Activated naive CD8-positive, alpha-beta T cell treated with anti-CD3 and anti-CD28 coated beads, Interleukin-2, amount 50 U/mL, for 24 hours (primary cell): ENCODE data around the gene PPM1H.
"Not testable (repeated sequence)": the region's sequence is repeated elsewhere in the genome, so short reads cannot be mapped to it uniquely, and the experiment has no call there.

Experiments used
- ATAC-seq: fragments of 150-1000 bp; cut with Tn5 transposase; one replicate; pipeline ENCODE4 v1.10.0; 2021
- DNase-seq: peaks from one replicate; pipeline ENCODE4 v3.0.0; 2021
- H3K27ac Mint-ChIP-seq: one replicate; pipeline ENCODE4 v1.8.0; 2021; ENCODE audit warnings: mild to moderate bottlenecking, mixed read lengths
- H3K27me3 Mint-ChIP-seq: one replicate; pipeline ENCODE4 v1.8.0; 2021; ENCODE audit warnings: mixed read lengths
- H3K36me3 Mint-ChIP-seq: one replicate; pipeline ENCODE4 v1.8.0; 2021; ENCODE audit warnings: low read depth, mixed read lengths
- H3K4me1 Mint-ChIP-seq: one replicate; pipeline ENCODE4 v1.8.0; 2021; ENCODE audit warnings: mixed read lengths
- H3K4me3 Mint-ChIP-seq: one replicate; pipeline ENCODE4 v1.8.0; 2021; ENCODE audit warnings: mild to moderate bottlenecking, moderate library complexity, mixed read lengths
- H3K9me3 Mint-ChIP-seq: one replicate; pipeline ENCODE4 v1.8.0; 2021; ENCODE audit warnings: mixed read lengths

PPM1H gene

GRCh38 chr12:62963486-62964041, 28.6 kb upstream of the PPM1H start:
- Mint-ChIP-seq H3K36me3 (no peaks in the 10 kb centered on the region), H3K9me3 (no peaks in the 10 kb centered on the region), H3K4me1 (peaks cover 2% of the 10 kb centered on the region), H3K4me3 (no peak overlapping the region), H3K27ac (no peak overlapping the region), H3K27me3 (peaks cover 3% of the 10 kb centered on the region)
- ATAC-seq (no peak), DNase-seq (no peak)

DNA sequence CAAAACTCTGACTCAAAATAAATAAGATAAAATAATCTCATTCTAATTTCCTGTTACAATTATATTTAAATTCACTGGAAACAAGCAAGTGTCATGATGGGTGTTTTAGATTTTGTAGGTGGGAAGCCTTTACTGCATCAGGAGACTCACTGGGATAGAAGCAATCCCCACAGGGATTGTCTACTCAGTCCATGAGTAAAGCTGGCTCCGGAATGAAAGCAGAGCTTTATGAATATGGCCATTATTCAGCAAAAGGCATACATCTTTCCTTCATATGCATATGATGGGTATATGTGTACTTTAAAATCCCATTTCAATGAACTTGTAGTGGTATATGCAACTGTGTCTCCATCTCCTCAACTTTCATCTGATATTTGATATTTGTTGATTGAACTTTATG, 25.4 kb upstream of the PPM1H start:
- peaks cover 3% of the 10 kb centered on the region for H3K27me3 Mint-ChIP-seq
- no peak overlapping the region for H3K27ac Mint-ChIP-seq
- no peaks in the 10 kb centered on the region for H3K4me1 Mint-ChIP-seq
- no peaks in the 10 kb centered on the region for H3K9me3 Mint-ChIP-seq
- H3K36me3 Mint-ChIP-seq, result no peaks in the 10 kb centered on the region
- no peak overlapping the region for H3K4me3 Mint-ChIP-seq
- ATAC-seq (no peak), DNase-seq (no peak)

DNA sequence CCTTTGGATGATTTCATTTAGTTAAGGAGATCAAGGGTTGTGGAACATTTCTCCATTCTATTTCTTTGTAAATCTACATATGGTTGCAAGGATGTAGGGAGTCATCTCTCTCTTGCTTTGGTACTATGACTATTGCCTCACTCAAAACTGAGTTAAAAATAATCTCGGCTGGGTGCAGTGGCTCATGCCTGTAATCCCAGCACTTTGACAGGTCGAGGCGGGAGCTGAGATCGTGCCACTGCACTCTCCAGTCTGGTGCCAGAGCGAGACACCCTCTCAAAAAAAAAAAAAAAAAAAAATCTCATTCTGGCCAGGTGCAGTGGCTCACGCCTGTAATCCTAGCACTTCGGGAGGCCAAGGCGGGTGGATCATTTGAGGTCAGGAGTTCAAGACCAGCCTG, 24.8 kb upstream of the PPM1H start:
- H3K4me1 Mint-ChIP-seq, result no peaks in the 10 kb centered on the region
- no peaks in the 10 kb centered on the region for H3K9me3 Mint-ChIP-seq
- DNase-seq (no peak), ATAC-seq (no peak)
- no peak overlapping the region for H3K4me3 Mint-ChIP-seq
- no peaks in the 10 kb centered on the region for H3K36me3 Mint-ChIP-seq
- H3K27me3 Mint-ChIP-seq, result peaks cover 3% of the 10 kb centered on the region
- no peak overlapping the region for H3K27ac Mint-ChIP-seq

- Mint-ChIP-seq H3K36me3 (no peaks in the 10 kb centered on the region), H3K27me3 (peaks cover under 1% of the 10 kb centered on the region), H3K9me3 (no peaks in the 10 kb centered on the region), H3K4me1 (no peaks in the 10 kb centered on the region), H3K4me3 (no peak overlapping the region), H3K27ac (no peak overlapping the region)
- ATAC-seq (no peak), DNase-seq (no peak)
Measured at GRCh38 chr12:62957233-62957953, 22.4 kb upstream of the PPM1H start.

DNA sequence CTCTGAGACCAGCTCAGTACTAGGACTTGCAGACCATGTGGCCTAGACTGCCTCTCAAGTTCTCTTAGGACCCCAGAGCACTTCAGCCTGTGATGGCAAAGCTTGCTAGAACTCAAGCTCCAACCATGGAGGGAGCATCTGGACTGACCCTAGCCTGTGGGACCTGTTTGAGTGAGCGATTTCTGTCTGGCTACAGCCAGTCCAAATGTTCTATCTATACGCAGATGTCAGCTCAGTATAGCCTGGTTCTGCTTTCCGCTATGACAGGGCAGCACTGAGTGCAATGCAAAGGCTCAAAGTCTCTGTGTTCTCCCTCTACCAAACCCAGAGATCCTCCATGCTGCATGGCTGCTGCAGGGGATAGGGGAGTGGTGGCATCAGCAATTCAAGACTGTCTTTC, 20.7 kb upstream of the PPM1H start:
- no peak for DNase-seq
- no peaks in the 10 kb centered on the region for H3K36me3 Mint-ChIP-seq
- no peaks in the 10 kb centered on the region for H3K4me1 Mint-ChIP-seq
- no peak overlapping the region for H3K4me3 Mint-ChIP-seq
- H3K27me3 Mint-ChIP-seq, result peaks cover 5% of the 10 kb centered on the region
- no peak for ATAC-seq
- H3K27ac Mint-ChIP-seq, result no peak overlapping the region
- no peaks in the 10 kb centered on the region for H3K9me3 Mint-ChIP-seq

DNA sequence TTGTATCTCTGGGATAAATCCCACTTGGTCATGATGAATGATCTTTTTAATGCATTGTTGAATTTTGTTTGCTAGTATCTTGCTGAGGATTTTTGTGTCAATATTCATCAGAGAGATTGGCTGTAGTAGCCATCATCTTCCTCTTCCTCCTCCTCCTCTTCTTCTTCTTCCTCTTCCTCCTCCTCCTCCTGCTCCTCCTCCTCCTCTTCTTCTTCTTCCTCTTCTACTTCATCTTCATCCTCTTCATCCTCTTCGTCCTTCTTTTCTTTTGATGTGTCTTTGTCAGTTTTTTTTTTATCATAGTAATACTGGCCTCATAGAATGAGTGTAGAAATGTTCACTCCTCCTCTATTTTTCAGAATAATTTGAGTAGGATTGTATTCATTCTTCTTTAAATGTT, 15.4 kb upstream of the PPM1H start:
- no peak overlapping the region for H3K27ac Mint-ChIP-seq
- H3K4me3 Mint-ChIP-seq, result no peak overlapping the region
- ATAC-seq (no peak), DNase-seq (no peak)
- no peaks in the 10 kb centered on the region for H3K4me1 Mint-ChIP-seq
- H3K9me3 Mint-ChIP-seq, result peaks cover 12% of the 10 kb centered on the region
- no peaks in the 10 kb centered on the region for H3K36me3 Mint-ChIP-seq
- peaks cover 5% of the 10 kb centered on the region for H3K27me3 Mint-ChIP-seq

GRCh38 chr12:62948123-62948522, 13.2 kb upstream of the PPM1H start:
- Mint-ChIP-seq H3K4me3 (no peak overlapping the region), H3K27ac (no peak overlapping the region), H3K27me3 (peaks cover 10% of the 10 kb centered on the region), H3K4me1 (no peaks in the 10 kb centered on the region), H3K9me3 (peaks cover 12% of the 10 kb centered on the region), H3K36me3 (no peaks in the 10 kb centered on the region)
- ATAC-seq (no peak), DNase-seq (no peak)

GRCh38 chr12:62947364-62947763, 12.4 kb upstream of the PPM1H start:
- Mint-ChIP-seq H3K4me1 (no peaks in the 10 kb centered on the region), H3K27ac (no peak overlapping the region)
- no peak for ATAC-seq

GRCh38 chr12:62943779-62944395, 8.9 kb upstream of the PPM1H start:
- H3K4me3 Mint-ChIP-seq, result no peak overlapping the region
- no peak overlapping the region for H3K27ac Mint-ChIP-seq
- DNase-seq (no peak), ATAC-seq (no peak)
- H3K36me3 Mint-ChIP-seq, result no peaks in the 10 kb centered on the region
- peaks cover 9% of the 10 kb centered on the region for H3K27me3 Mint-ChIP-seq
- no peaks in the 10 kb centered on the region for H3K4me1 Mint-ChIP-seq
- H3K9me3 Mint-ChIP-seq, result peaks cover 4% of the 10 kb centered on the region

More at GRCh38 chr12:62947364-62947763, 12.4 kb upstream of the PPM1H start:
- DNase-seq, result no peak
- peaks cover 9% of the 10 kb centered on the region for H3K27me3 Mint-ChIP-seq
- no peak overlapping the region for H3K4me3 Mint-ChIP-seq
- peaks cover 12% of the 10 kb centered on the region for H3K9me3 Mint-ChIP-seq
- no peaks in the 10 kb centered on the region for H3K36me3 Mint-ChIP-seq

- not testable (repeated sequence) for H3K4me1 Mint-ChIP-seq, H3K4me3 Mint-ChIP-seq, DNase-seq, ATAC-seq, H3K27ac Mint-ChIP-seq, H3K36me3 Mint-ChIP-seq, H3K9me3 Mint-ChIP-seq
- peaks cover 14% of the 10 kb centered on the region for H3K27me3 Mint-ChIP-seq
Measured at GRCh38 chr12:62942316-62942715, 7.4 kb upstream of the PPM1H start.

DNA sequence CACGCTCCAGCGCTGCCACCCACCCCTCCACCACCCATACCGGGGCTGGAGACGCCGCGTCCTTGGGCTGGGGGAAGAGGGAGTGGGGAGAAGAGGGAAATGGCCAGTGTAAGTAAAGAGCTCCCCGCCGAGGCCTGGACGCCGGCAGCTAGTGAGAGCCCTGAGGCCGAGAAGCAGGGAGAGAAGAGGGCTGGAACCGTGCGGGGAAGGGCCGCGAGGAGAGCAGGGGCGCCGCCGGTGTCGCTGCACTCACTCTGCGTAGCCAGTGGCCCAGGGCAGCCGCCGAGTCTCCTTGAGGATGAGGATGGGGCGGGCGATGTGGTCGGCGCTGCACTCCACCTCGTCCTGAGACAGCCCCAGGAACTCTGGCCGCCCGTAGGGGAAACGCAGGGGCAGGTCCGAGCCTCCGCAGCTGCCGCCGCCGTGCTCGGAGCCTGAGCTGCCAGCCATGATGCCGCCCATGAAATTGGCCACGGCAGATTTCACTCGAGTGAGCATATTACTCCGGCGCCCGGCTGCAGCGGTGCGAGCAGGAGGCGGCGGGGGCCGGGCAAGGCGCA, 631 bp downstream of the PPM1H start:
- no peak overlapping the region for H3K27ac Mint-ChIP-seq
- H3K36me3 Mint-ChIP-seq, result no peaks in the 10 kb centered on the region
- DNase-seq, result peak; percentile 7
- peak overlapping the region; percentile 80 for H3K4me3 Mint-ChIP-seq
- H3K27me3 Mint-ChIP-seq, result peaks cover 48% of the 10 kb centered on the region
- peak; percentile 45 for ATAC-seq
- peaks cover 6% of the 10 kb centered on the region for H3K4me1 Mint-ChIP-seq
- H3K9me3 Mint-ChIP-seq, result no peaks in the 10 kb centered on the region

GRCh38 chr12:62933602-62934238, 1.2 kb downstream of the PPM1H start:
- Mint-ChIP-seq H3K4me1 (peaks cover 6% of the 10 kb centered on the region), H3K4me3 (peak overlapping the region; percentile 80), H3K9me3 (no peaks in the 10 kb centered on the region), H3K27me3 (peaks cover 46% of the 10 kb centered on the region), H3K36me3 (no peaks in the 10 kb centered on the region), H3K27ac (no peak overlapping the region)
- ATAC-seq (no peak), DNase-seq (peak; percentile 3)

DNA sequence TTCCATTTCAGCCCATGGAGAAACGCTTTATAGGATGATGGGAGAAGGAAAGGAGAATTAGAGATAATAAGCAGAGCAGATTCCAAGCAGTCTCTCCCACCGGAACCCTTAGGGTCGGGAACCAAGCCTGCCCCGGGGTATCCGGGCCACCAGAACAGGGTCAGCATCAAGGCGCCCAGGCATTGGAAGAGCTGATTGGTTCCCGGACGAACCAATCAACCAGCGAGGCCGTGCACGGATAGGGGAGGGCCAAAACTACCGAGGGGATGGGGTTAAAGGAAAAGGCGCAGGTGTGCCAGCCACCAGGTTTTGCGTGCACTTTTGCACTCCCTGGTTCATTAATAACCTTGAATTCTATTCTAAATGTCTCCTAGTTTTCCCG, 1.7 kb downstream of the PPM1H start:
- DNase-seq (no peak), ATAC-seq (no peak)
- Mint-ChIP-seq H3K4me3 (no peak overlapping the region), H3K4me1 (peaks cover 6% of the 10 kb centered on the region), H3K27me3 (peaks cover 48% of the 10 kb centered on the region), H3K36me3 (no peaks in the 10 kb centered on the region), H3K9me3 (no peaks in the 10 kb centered on the region), H3K27ac (no peak overlapping the region)

DNA sequence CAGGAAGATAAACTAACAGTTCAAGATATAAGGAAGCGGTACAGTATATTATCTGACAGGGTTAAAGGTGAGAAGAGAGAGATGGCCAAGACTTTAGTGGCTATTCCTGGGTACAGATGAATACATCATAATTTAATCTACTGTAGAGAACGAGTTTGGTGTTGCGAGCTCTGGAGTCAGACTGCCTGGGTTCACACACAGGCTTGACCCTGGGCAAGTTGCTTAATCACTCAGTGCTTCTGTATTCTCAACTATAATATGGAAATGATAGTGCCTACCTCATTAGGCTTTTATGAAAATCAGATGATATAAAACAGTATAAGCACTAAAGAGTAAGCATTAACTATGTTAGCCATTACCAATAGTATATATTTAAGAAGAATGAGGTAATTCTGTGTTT, 3.5 kb downstream of the PPM1H start:
- no peaks in the 10 kb centered on the region for H3K9me3 Mint-ChIP-seq
- DNase-seq (no peak), ATAC-seq (no peak)
- peaks cover 41% of the 10 kb centered on the region for H3K27me3 Mint-ChIP-seq
- H3K36me3 Mint-ChIP-seq, result no peaks in the 10 kb centered on the region
- no peak overlapping the region for H3K27ac Mint-ChIP-seq
- H3K4me3 Mint-ChIP-seq, result no peak overlapping the region
- H3K4me1 Mint-ChIP-seq, result peaks cover 6% of the 10 kb centered on the region
